Measurements from ENCODE around the gene SUPV3L1.
"Not testable (repeated sequence)": the region's sequence is repeated elsewhere in the genome, so short reads cannot be mapped to it uniquely, and the experiment has no call there.

The SUPV3L1 gene

DNA sequence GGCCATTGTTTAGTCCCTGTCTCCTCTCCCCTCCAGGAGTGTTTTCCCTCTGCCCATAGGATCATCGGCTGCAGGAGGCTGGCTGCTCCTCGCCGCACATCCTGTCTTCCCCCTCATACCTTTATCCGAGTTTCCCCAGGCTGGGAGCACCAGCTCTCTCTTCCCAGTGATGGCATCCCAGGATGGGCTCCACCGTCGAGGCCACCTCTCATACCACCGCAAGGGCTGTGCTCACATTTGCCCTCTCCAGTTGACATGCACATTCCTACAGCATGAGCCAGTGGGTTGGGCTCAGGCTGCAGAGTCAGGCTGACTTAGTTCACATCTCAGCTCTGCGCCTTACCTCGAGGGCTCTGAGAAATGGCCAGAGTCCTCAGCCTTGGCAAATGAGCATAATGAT is 52.2 kb downstream of the SUPV3L1 start:
- no peak for DNase-seq (ENCODE audit: low spot score)

DNA sequence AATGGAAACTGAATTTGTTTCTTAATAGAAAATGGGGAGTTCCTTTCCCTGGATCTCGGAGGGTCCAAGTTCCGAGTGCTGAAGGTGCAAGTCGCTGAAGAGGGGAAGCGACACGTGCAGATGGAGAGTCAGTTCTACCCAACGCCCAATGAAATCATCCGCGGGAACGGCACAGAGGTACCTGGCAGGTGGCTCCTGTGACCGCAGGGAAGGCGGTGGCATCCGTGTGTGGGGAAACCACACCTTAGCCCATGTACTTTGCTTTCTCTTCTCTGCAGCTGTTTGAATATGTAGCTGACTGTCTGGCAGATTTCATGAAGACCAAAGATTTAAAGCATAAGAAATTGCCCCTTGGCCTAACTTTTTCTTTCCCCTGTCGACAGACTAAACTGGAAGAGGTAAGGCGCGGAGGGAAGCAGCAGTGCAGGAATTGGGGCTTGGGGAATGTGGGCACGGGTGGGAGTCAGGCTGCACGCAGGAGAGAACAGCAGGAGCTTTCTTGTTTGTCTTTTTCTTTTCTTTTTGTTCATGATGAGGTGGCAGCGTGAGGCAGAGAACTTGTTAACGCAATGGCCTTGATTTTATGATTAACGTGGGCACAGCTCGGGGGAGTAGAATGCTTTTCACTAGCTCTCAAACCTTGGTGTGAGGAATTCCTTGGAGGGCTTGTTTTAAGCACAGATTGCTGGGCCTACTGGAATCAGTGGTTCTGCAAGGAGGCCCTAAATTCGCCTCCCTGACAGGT is 52.9 kb downstream of the SUPV3L1 start:
- DNase-seq (ENCODE audit: low spot score), result no peak

DNA sequence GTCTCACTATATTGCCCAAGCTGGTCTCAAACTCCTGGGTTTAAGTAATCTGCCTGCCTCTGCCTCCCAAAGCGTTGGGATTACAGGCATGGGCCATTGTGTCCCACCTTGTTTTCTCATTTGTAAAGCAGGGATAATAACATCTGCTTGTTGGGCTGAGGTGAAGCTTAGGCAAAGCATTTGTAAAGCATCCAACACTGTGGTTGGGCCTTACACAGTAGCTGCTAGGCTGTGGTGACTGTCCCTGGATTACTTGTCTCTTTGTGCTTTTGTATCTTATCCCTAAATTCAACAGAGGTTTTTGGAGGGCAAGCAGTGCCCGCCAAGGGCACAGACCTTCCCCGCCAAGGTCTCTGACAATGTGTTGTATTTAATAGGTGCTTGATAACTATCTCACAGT is 54.4 kb downstream of the SUPV3L1 start:
- DNase-seq (ENCODE audit: low spot score), result no peak

DNA sequence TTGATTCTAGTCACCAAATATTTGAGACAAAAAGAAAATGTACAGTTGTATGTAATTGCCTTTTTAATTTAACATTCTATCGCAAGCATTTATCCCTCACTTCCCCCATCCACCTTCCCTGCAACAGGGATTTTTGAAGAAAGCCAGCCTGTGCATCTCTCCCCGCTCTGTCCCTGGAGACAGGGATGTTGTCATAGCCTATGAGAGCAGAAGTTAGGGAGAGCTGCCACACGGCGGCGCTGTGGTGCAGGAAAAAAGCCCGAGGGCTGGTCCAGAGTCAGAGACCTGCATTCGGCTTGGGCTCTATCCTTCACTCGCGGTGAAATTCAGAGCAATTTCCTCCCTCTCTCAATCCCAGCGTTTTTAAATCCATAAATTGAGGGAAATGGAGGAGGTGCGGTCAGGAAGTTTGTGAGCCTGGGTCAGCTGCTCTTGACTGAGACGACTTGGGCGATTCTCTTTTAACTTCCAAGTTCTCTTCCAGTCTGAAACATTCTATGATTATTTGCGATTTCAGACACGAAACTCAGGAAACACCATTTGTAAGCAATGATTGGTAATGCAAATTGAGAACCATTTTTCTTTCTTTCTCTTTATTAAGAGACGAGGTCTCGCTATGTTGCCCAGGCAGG is 57.6 kb downstream of the SUPV3L1 start:
- peak; percentile 68 for DNase-seq (ENCODE audit: low spot score)

DNA sequence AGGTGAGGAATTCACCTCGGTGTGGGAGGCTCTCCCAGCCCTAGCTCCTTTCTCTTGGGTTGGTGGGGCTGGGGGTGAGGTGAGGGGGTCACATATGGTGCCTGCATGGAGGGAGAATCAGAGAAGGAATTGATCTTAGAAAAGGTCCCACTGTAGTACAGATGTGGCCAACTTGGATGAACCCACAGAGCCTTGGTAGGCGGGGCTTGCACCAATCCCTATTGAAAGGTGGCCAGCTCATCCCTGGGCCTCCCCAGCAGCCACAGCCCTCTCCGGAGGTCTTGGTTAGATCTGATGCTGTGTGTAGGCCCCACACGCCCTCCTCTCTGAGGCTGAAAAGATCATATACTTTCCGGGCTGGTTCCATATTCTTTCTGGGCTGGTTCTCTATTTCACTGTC is 59.1 kb downstream of the SUPV3L1 start:
- no peak for DNase-seq (ENCODE audit: low spot score)

DNA sequence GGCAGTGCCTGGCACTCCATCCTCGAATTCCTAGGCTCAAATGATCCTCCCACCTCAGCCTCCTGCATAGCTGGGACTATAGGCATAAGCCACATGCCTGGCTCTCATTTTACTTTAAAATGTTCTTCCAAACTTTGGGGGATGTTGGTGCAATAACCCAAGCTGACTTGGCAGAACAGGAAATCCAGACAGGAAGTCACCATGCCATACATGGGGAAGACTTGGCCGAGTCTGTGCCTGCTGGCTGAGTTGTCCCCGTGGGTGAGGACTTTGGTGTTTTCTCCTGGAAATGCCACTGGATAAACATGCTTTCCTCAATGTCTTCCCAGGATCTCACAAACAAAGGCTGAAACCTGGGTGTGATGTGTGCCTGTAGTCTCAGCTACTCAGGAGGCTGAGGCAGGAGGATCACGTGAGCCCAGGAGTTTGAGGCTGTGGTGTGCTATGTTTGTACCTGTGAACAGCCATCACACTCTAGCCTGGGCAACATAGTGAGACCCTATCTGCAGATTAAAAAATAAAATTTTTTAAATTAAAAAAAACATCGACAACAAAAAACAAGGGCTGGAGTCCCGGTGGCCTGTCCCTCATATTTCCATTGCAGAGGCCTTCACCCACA is 59.9 kb downstream of the SUPV3L1 start:
- DNase-seq (ENCODE audit: low spot score), result no peak

DNA sequence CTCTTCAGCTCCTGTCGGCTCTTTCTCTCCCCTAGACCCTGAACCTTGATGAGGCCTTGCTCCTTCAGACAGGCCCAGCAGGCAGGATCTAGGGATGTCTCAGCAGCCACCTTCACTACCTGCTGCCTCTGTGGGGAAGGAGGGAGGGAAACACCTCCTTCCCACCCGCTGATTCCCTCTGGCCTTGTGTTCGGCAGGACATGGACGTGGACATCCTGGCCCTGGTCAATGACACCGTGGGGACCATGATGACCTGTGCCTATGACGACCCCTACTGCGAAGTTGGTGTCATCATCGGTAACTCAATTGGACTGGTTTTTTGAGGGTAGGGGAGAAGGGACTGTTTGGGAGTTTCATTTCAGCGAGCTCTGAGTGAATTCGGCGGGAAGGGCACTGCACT is 60.4 kb downstream of the SUPV3L1 start:
- no peak for DNase-seq (ENCODE audit: low spot score)

DNA sequence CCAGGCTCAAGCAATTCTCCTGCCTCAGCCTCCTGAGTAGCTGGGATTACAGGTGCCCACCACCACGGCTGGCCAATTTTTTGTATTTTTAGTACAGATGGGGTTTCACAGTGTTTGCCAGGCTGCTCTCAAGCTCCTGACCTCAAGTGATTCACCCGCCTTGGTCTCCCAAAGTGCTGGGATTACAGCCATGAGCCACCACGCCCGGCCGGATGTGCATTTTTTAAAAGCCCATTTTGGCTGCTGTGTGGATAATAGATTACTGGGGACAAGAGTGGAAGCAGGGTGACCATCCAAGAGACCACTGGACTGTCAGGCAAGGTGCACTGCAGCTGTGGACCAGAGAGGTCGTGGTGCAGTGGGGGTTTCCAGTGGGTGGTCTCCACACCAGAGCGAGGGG is 61.5 kb downstream of the SUPV3L1 start:
- DNase-seq (ENCODE audit: low spot score), result no peak

DNA sequence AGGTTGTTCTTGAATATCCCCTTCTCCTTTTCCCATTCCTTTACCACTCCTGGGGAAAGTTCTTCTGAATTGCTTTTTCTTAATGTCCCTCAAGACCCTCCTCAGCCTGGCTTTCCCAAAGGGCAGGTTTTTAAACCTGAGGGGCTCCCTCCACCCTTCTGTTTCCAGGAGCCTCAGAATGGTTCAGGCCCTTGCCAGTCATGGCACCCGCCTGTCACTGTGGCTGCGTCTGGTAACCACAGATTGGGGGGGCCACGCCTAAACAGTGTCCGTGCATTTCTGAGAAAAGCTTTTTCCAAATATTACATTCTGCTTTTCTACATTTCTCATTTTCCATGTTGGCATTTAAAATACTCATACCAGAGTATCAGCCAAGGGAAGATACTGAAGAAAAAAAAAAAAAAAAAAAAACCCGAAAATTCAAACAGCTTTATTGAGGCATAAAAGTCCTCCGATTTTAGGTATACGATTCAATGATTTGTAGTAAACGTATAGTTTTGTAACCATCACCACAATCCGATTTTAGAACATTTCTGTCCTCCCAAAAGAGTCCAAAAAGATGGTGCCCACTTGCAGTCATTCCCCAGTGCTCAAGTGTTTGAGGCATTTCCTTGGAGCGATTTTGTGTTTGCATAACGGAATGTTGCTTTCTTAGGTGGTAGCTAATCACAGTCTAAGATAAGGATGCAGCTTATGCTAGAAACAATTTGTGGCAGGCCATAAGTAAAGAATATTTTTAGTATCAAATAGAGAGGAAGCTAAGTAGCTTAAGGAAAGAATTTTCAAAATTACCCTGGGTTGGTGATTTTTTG is 62.2 kb downstream of the SUPV3L1 start:
- DNase-seq (ENCODE audit: low spot score), result no peak

DNA sequence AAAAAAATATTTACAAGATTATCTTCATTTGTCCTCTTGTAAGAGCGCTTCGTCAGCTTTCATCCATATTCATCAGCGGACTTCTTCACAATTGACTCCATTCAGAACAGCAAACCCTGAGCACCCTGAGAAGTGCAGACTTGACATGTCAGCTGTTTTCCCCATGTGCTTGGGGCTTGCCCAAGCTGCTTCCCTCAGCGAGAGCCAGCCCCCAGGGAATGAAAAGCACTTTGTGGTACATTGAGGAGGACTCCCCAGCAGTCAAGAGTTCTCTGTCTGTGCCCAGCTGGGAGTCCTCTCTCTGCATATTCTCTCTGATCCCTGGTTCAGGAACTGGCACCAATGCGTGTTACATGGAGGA is 62.8 kb downstream of the SUPV3L1 start:
- peak; percentile 95 for DNase-seq (ENCODE audit: low spot score)

DNA sequence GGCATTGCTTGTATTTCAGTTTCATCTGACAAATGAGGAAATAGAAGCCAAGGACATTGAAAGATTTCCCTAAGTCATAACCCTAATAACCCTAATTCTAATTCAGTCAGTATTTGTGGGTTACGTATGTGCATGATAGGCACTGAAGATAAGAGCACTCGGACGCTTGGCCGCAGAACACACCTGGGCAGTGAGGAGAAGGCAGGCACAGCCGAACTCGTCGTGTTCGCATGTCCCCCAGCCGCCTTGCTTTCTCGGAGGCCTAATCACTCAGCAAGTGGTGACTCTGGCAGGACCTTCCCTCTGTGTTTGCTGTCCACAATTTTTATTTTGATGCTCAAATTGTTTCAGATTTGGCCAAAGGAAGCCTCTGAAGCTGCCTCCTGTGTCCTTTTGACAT is 63.8 kb downstream of the SUPV3L1 start:
- no peak for DNase-seq (ENCODE audit: low spot score)

DNA sequence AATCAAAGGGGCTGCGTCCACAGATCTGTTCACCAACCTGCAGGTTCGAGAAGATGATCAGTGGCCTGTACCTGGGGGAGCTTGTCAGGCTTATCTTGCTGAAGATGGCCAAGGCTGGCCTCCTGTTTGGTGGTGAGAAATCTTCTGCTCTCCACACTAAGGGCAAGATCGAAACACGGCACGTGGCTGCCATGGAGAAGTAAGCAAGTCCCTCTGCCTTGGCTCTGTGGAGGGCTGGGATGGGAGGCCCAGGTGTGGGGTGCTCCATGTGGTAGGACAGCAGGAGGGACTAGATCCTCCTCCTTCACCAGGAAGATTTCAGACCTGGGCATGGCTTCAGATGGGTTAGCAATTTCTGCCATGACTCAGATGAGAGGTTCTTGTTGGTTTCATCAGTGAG is 66.0 kb downstream of the SUPV3L1 start:
- no peak for DNase-seq (ENCODE audit: low spot score)

DNA sequence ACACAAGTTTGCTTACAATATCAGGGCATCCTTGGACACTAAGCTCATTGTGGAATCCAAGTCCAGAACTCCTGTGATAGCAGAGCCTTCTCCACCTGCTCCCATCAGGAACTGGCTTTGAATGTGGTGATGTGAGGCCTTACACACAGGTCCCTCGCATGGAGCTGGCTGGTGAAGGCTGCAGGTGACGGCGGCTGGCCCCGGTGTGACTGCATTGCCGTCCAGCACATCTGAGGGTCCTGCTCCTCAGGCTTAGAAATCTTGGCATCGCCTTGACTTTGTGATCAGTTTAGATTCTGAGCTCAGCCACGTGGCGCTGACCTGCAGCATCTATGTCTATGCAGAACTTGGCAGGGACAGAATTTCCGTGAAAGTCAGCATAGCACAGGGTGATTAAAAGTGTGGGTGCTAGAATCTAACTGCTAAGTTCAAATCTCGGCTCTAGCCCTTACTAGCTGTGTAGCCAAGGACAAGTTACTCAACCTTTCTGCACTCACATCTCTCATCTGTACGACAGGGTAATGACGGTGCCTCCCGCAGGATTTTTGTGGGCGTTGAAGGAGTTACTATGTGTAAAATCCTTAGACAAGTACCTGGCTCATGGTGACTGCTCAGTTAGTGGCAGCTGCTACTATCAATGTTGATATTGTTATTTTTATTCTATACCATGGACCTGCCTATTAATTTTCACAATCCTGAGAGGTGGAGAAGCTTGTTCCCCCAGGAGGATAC is 66.7 kb downstream of the SUPV3L1 start:
- no peak for DNase-seq (ENCODE audit: low spot score)

DNA sequence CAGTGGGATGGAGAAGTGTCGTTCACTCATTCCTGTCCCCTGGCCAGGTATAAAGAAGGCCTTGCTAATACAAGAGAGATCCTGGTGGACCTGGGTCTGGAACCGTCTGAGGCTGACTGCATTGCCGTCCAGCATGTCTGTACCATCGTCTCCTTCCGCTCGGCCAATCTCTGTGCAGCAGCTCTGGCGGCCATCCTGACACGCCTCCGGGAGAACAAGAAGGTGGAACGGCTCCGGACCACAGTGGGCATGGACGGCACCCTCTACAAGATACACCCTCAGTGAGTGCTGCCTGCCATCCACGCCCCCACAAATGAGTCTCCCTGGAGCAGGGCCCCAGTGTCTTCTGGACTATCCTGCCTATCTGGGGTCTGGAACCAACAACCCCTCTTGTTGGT is 67.3 kb downstream of the SUPV3L1 start:
- no peak for DNase-seq (ENCODE audit: low spot score)

DNA sequence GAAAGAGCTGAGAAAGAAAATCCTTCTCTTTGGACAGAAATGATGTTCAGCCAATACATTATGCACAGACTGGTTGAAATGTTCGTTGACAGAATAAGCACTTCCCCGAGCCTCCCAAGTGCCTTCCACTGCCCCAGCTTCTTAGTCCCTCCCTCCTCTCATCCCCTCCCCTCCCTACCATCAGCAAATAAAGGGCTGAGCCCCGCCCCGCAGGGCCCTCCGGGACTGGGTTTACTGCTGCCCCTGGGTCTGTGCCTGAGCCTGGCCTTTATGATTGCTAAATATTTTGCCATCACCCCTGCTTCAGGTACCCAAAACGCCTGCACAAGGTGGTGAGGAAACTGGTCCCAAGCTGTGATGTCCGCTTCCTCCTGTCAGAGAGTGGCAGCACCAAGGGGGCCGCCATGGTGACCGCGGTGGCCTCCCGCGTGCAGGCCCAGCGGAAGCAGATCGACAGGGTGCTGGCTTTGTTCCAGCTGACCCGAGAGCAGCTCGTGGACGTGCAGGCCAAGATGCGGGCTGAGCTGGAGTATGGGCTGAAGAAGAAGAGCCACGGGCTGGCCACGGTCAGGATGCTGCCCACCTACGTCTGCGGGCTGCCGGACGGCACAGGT is 68.2 kb downstream of the SUPV3L1 start:
- DNase-seq (ENCODE audit: low spot score), result no peak

DNA sequence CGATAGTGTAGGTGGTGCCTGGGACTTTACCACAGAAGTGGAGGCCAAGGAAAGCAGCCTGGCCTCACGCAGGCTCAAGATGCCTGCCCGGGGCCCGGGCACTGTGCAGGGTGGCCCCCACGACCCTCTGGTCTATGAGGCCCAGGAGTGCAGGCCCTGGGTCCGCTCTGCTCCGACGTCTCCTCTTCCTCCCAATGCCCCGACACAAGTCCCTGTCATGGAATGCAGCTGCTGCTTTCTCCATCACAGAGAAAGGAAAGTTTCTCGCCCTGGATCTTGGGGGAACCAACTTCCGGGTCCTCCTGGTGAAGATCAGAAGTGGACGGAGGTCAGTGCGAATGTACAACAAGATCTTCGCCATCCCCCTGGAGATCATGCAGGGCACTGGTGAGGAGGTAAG is 70.0 kb downstream of the SUPV3L1 start:
- no peak for DNase-seq (ENCODE audit: low spot score)

DNA sequence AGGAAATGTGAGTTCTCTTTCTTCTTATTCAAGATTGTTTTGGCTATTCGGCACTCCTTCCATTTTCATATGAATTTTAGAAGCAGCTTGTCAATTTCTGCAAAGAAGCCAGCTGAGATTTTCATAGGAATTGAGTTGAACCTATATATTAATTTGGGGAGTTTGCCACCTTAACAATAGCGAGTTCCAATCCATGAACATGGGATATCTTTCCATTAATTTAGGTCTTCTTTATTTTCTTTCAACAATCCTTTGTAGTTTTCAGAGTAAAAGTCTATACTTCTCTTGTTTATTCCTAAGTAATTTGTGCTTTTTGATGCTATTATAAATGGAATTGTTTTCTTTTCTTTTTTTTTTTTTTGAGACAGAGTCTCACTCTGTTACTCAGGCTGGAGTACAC is 71.4 kb downstream of the SUPV3L1 start:
- DNase-seq (ENCODE audit: low spot score), result not testable (repeated sequence)

DNA sequence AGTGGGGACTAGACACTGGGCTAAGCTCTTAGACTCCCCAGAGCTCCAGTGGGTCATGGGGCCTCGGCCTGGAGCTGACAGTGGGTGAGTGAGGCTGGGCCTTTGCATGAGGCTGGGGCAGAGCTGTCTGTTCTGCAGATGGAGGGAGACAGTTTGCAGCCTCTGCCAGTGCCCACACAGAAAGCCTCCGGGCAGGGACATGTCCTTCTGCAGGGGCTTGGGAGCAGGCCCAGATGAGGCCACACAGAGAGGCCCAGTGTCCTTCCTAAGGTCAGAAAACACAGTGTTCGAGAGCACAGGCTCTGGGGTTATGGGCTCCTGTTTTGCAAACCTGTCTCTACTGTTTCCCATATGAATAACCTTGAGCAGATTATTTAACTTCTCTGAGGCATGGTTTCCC is 73.1 kb downstream of the SUPV3L1 start:
- DNase-seq (ENCODE audit: low spot score), result no peak

DNA sequence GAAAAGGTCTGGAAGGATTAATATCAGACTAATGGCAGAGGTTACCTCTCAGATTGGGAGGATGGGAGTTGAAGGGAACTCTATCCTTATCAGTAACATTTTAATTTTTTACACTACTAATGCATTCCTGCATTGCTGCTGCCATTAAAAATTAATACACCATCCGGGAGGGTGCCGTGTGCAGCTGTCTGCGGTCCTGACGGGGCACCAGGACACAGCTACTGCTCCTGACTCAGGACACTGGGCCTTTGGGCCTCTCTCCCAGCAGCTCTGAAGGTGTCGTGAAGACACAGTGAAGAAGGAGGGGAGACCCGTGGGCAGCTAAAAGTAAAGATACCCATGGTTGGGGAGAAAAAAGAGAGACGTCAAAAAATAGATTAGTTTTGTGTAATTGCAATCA is 74.8 kb downstream of the SUPV3L1 start:
- no peak for DNase-seq (ENCODE audit: low spot score)

Data from globus pallidus (tissue), 1 donor.